ENCODE results near the gene TSPAN5.

DNA sequence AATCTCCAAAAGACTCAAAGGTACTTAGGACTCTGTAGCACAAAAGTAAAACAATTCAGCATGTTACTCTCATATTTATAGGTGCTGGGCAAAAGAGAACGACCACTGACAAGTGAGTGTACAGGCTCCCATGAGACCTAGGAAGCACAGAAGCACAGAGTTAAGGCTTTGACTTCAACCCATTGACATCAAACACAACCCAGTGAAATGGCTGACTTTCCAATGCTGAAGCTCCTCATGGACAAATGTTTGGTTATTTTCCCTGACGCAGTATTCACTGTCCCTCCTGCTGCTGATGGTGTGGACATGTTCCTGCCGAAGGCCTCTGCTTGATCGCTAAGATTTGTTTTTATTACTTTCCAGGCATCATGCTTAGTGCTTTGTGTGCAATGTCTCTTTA lies 148.7 kb downstream of the TSPAN5 start:
- TF ChIP-seq POLR2A (IDR thresholded peaks at IDR 0.05; ENCODE audit: low read depth, low read length) (no peak), SPI1 (IDR thresholded peaks at IDR 0.05; ENCODE audit: low read depth, low read length) (no peak), TAF1 (IDR thresholded peaks at IDR 0.05; ENCODE audit: low read depth, low read length) (no peak), PAX5 (IDR thresholded peaks at IDR 0.05; ENCODE audit: insufficient read depth, low read length, severe bottlenecking) (no peak), POLR2AphosphoS5 (IDR thresholded peaks at IDR 0.05; ENCODE audit: low read depth, low read length) (no peak)
